PFSK-1 (cell line): Measurements from ENCODE around the gene BRPF3.

Experiments used
- FOXP2 ChIP-seq: optimal IDR thresholded peaks from 2 replicates; pipeline ENCODE3; 2011; ENCODE audit warnings: borderline replicate concordance, control low read depth, inconsistent platforms; ENCODE audit not compliant: insufficient read depth; ENCODE audit errors: extremely low read length, extremely low read depth
- POLR2AphosphoS5 ChIP-seq: IDR thresholded peaks from 2 replicates; pipeline ENCODE4 v1.6.1; 2012; ENCODE audit warnings: low read depth, mild to moderate bottlenecking, control low read depth, low read length, moderate library complexity
- REST ChIP-seq, 2 experiments: IDR thresholded peaks; 2 replicates each; pipeline versions ENCODE4 v1.6.1 to v1.8.0; 2011 to 2012; ENCODE audit warnings: low read depth in 2 of 2, low read length in 2 of 2, control low read depth in 1 of 2, inconsistent platforms in 1 of 2, mild to moderate bottlenecking in 1 of 2, moderate library complexity in 1 of 2; ENCODE audit not compliant: insufficient read depth in 1 of 2
- SIN3A ChIP-seq: IDR thresholded peaks from 2 replicates; pipeline ENCODE4 v1.6.1; 2012; ENCODE audit warnings: mild to moderate bottlenecking, low read length, moderate library complexity, borderline replicate concordance; ENCODE audit not compliant: insufficient read depth
- TAF1 ChIP-seq: IDR thresholded peaks from 2 replicates; pipeline ENCODE4 v1.6.1; 2012; ENCODE audit warnings: low read length, control low read depth, borderline replicate concordance; ENCODE audit not compliant: insufficient read depth

BRPF3 gene

GRCh38 chr6:36276581-36277536 lies 80.3 kb downstream of the BRPF3 start:
- no peak for TF ChIP-seq TAF1
- TF ChIP-seq POLR2AphosphoS5 = no peak

- TF ChIP-seq POLR2AphosphoS5 = no peak
- no peak for TF ChIP-seq SIN3A
- TF ChIP-seq FOXP2 = no peak
- no peak for TF ChIP-seq REST (IDR thresholded peaks at IDR 0.05; ENCODE audit: insufficient read depth in 1 of 2, low read depth in 2 of 2, low read length in 2 of 2)
- TF ChIP-seq TAF1 = no peak
These were observed 81.5 kb downstream of the BRPF3 start for GRCh38 chr6:36277946-36278470.

GRCh38 chr6:36280467-36280866 lies 83.9 kb downstream of the BRPF3 start:
- TF ChIP-seq POLR2AphosphoS5 (no peak), SIN3A (no peak), TAF1 (no peak), FOXP2 (no peak), REST (IDR thresholded peaks at IDR 0.05; ENCODE audit: insufficient read depth in 1 of 2, low read depth in 2 of 2, low read length in 2 of 2) (no peak)

- no peak for TF ChIP-seq FOXP2
- no peak for TF ChIP-seq POLR2AphosphoS5
- no peak for TF ChIP-seq TAF1
- TF ChIP-seq REST (IDR thresholded peaks at IDR 0.05; ENCODE audit: insufficient read depth in 1 of 2, low read depth in 2 of 2, low read length in 2 of 2) = no peak
- TF ChIP-seq SIN3A = no peak
These were observed 84.4 kb downstream of the BRPF3 start for GRCh38 chr6:36280983-36281382.
